ENCODE data around the gene GALNT7. TPM values are rescaled to one million over a fixed set of nuclear protein-coding genes. Genes with fewer than 3 reads are reported as not detected.

The GALNT7 gene
- total and polyA plus RNA-seq, 2 of the 13 experiments (the other 11 are each of a cell fraction or from before 2014, with no cell fraction given), result 0.08 to 0.13 TPM

DNA sequence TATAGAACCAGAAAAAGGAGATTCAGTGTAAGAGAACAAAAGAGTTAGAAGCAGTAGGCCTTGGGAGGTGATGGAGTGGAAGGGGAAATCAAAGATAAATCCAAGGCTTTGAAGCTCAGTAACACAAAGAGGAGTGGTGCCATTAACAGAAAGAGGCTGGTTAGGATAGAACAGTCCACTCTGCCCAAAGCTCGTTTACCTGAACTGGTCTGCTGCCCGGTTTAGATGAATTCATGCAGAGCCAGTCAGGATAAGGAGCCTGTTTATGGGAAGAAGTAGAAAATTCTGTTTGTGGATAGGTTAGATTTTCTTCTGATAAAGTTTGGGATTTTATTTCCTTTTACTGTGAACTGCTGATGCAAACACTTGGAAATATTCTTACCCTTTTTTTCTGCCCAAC is 85.0 kb downstream of the GALNT7 start:
- H2AFZ ChIP-seq (ENCODE audit: low read length), result no peak overlapping the region
- H3K27ac ChIP-seq (ENCODE audit: extremely low read length, insufficient read depth, low read length), result no peak overlapping the region
- H3K36me3 ChIP-seq (replicated peaks in 1 of 2; ENCODE audit: control insufficient read depth in 1 of 2, insufficient read depth in 2 of 2, low read length in 2 of 2), result no peaks in the 10 kb centered on the region
- DNase-seq (ENCODE audit: low spot score) (no peak), FAIRE-seq (no peak), ATAC-seq (no peak)
- CTCF ChIA-PET (ENCODE audit: low intra/inter-chr PET ratio, low total read pairs), result no interaction called here
- no peak overlapping the region for H3K4me2 ChIP-seq (ENCODE audit: low read depth, low read length)
- H3K9ac ChIP-seq (ENCODE audit: insufficient read depth, low read depth, low read length), result no peak overlapping the region
- no peaks in the 10 kb centered on the region for H3K9me3 ChIP-seq (ENCODE audit: low read length)
- no TSS peak for BruUV-seq (replicated peaks)
- intact Hi-C loops (cut with micrococcal nuclease; ENCODE audit: unreplicated experiment) (no loop called here), in situ Hi-C loops (cut with HindIII; ENCODE audit: extremely low pct_ligation_motif_present, low pct_unique_long_range_greater_than_20kb) (no loop called here)
- no peaks in the 10 kb centered on the region for H3K4me1 ChIP-seq (ENCODE audit: insufficient read depth, low read length)
- H3K79me2 ChIP-seq (ENCODE audit: insufficient read depth, low read length), result no peaks in the 10 kb centered on the region
- H3K27me3 ChIP-seq (ENCODE audit: control insufficient read depth in 1 of 2, insufficient read depth in 2 of 2, low read length in 2 of 2), result no peaks in the 10 kb centered on the region; a peak in 2 of 5 replicates
- no peak overlapping the region for H3K4me3 ChIP-seq (replicated peaks in 1 of 3; ENCODE audit: insufficient read depth in 1 of 3, low read depth in 2 of 3, low read length in 3 of 3)
- H4K20me1 ChIP-seq (ENCODE audit: insufficient read depth, low read length), result no peaks in the 10 kb centered on the region
- 0% methylated on average over 2 of the region's 2 CpGs for WGBS (ENCODE audit: low lambda C conversion rate)
- POLR2A ChIA-PET, result no interaction called here
- TF ChIP-seq KLF15 (CRISPR knock-in tag; IDR thresholded peaks at IDR 0.05; ENCODE audit: borderline replicate concordance), result no peak
- TF ChIP-seq, protein P1, sequence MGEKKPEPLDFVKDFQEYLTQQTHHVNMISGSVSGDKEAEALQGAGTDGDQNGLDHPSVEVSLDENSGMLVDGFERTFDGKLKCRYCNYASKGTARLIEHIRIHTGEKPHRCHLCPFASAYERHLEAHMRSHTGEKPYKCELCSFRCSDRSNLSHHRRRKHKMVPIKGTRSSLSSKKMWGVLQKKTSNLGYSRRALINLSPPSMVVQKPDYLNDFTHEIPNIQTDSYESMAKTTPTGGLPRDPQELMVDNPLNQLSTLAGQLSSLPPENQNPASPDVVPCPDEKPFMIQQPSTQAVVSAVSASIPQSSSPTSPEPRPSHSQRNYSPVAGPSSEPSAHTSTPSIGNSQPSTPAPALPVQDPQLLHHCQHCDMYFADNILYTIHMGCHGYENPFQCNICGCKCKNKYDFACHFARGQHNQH (CRISPR knock-in tag; IDR thresholded peaks at IDR 0.05), result no peak
- no peak for TF ChIP-seq HBP1 (CRISPR knock-in tag; IDR thresholded peaks at IDR 0.05; ENCODE audit: low read depth)
- TF ChIP-seq ZNF432 (CRISPR knock-in tag; IDR thresholded peaks at IDR 0.05; ENCODE audit: borderline replicate concordance), result no peak
- no peak for TF ChIP-seq SALL1 (CRISPR knock-in tag; IDR thresholded peaks at IDR 0.05)
- TF ChIP-seq GATA4 (IDR thresholded peaks at IDR 0.05; ENCODE audit: borderline replicate concordance, low read depth), result no peak
- no peak for TF ChIP-seq TEAD2 (CRISPR knock-in tag; IDR thresholded peaks at IDR 0.05)
- no peak for TF ChIP-seq ZNF558 (CRISPR knock-in tag; IDR thresholded peaks at IDR 0.05; ENCODE audit: borderline replicate concordance)
- TF ChIP-seq HNF4G (IDR thresholded peaks at IDR 0.05; ENCODE audit: borderline replicate concordance, low read depth, low read length), result no peak
- no peak for TF ChIP-seq HNF4G (CRISPR knock-in tag; IDR thresholded peaks at IDR 0.05; ENCODE audit: borderline replicate concordance, low read depth)
- no peak for TF ChIP-seq USF2 (IDR thresholded peaks at IDR 0.05; ENCODE audit: low read depth, low read length)
- TF ChIP-seq USF2 (CRISPR knock-in tag; IDR thresholded peaks at IDR 0.05; ENCODE audit: borderline replicate concordance), result no peak
- no peak for TF ChIP-seq HDAC2 (CRISPR knock-in tag; IDR thresholded peaks at IDR 0.05)
- TF ChIP-seq ZNF124 (CRISPR knock-in tag; IDR thresholded peaks at IDR 0.05), result no peak
- no peak for TF ChIP-seq ZNF136 (CRISPR knock-in tag; IDR thresholded peaks at IDR 0.05; ENCODE audit: low read depth)
- TF ChIP-seq, protein P2, sequence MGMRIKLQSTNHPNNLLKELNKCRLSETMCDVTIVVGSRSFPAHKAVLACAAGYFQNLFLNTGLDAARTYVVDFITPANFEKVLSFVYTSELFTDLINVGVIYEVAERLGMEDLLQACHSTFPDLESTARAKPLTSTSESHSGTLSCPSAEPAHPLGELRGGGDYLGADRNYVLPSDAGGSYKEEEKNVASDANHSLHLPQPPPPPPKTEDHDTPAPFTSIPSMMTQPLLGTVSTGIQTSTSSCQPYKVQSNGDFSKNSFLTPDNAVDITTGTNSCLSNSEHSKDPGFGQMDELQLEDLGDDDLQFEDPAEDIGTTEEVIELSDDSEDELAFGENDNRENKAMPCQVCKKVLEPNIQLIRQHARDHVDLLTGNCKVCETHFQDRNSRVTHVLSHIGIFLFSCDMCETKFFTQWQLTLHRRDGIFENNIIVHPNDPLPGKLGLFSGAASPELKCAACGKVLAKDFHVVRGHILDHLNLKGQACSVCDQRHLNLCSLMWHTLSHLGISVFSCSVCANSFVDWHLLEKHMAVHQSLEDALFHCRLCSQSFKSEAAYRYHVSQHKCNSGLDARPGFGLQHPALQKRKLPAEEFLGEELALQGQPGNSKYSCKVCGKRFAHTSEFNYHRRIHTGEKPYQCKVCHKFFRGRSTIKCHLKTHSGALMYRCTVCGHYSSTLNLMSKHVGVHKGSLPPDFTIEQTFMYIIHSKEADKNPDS (CRISPR knock-in tag; IDR thresholded peaks at IDR 0.05), result no peak
- TF ChIP-seq HOXA5 (CRISPR knock-in tag; IDR thresholded peaks at IDR 0.05), result no peak

All from HepG2 (cell line).